Smooth muscle cell (in vitro differentiated cells): Measurements from ENCODE around the gene PCSK4. TPM values are rescaled to one million over a fixed set of nuclear protein-coding genes. Genes with fewer than 3 reads are reported as not detected.
A peak's percentile ranks its signal among the peaks of the same experiment; 100 is the strongest.

Experiments
- DNase-seq: peaks from one replicate; lab custom pipeline; 2025; ENCODE audit not compliant: unreplicated experiment; lab: John Stamatoyannopoulos, UW
- H2AFZ ChIP-seq: fragments of 200-600 bp; sonication (generic); 2 replicates; pipeline ENCODE4 v1.6.0; 2016; ENCODE audit warnings: antibody characterized with exemption, low read depth, mild to moderate bottlenecking
- H3F3A ChIP-seq: fragments of 200-600 bp; sonication (generic); 2 replicates; pipeline ENCODE4 v1.6.0; 2017; ENCODE audit warnings: antibody characterized with exemption, low read depth
- H3K27ac ChIP-seq: fragments of 200-600 bp; sonication (generic); 2 replicates; pipeline ENCODE4 v1.5.1; 2016; ENCODE audit warnings: low read depth, mild to moderate bottlenecking
- H3K27me3 ChIP-seq: fragments of 200-600 bp; sonication (generic); 2 replicates; pipeline ENCODE4 v1.6.1; 2016; ENCODE audit warnings: low read depth, mild to moderate bottlenecking
- H3K36me3 ChIP-seq: fragments of 200-600 bp; sonication (generic); 2 replicates; pipeline ENCODE4 v1.5.1; 2016; ENCODE audit warnings: low read depth
- H3K4me1 ChIP-seq: fragments of 200-600 bp; sonication (generic); 2 replicates; pipeline ENCODE4 v1.5.1; 2016; ENCODE audit warnings: low read depth
- H3K4me2 ChIP-seq: fragments of 200-600 bp; sonication (generic); 2 replicates; pipeline ENCODE4 v1.6.0; 2016; ENCODE audit warnings: mild to moderate bottlenecking
- H3K4me3 ChIP-seq: fragments of 200-600 bp; sonication (generic); 2 replicates; pipeline ENCODE4 v1.5.1; 2016; ENCODE audit warnings: mild to moderate bottlenecking
- H3K79me2 ChIP-seq: fragments of 200-600 bp; sonication (generic); 2 replicates; pipeline ENCODE4 v1.6.0; 2016; ENCODE audit warnings: low read depth, mild to moderate bottlenecking
- H3K9ac ChIP-seq: fragments of 200-600 bp; sonication (generic); 2 replicates; pipeline ENCODE4 v1.6.0; 2016; ENCODE audit warnings: low read depth
- H3K9me3 ChIP-seq: fragments of 200-600 bp; sonication (generic); replicated peaks from 2 replicates; pipeline ENCODE4 v1.5.1; 2016; ENCODE audit warnings: low read depth
- H4K20me1 ChIP-seq: fragments of 200-600 bp; sonication (generic); 2 replicates; pipeline ENCODE4 v1.6.0; 2016; ENCODE audit warnings: low read depth
- CTCF ChIP-seq: fragments of 200-600 bp; sonication (generic); IDR thresholded peaks from 2 replicates; pipeline ENCODE4 v1.5.1; 2017; ENCODE audit warnings: borderline replicate concordance, mild to moderate bottlenecking, antibody characterized with exemption; ENCODE audit not compliant: insufficient read depth, poor library complexity, severe bottlenecking
- WGBS: methylation state at CpG from one replicate; pipeline ENCODE4 v1.1.7; 2016; ENCODE audit warnings: low lambda C conversion rate; 5-methylcytosine and 5-hydroxymethylcytosine counted together
- polyA plus RNA-seq: library from polyadenylated mRNA; unstranded; fragments of >200 nt; fragmentation: Nextera tagmentation; extraction: Ambion mirVana; gene quantifications from 2 replicates; pipeline ENCODE4 v1.2.1, GENCODE V29; 2016
- total RNA-seq: library from RNA; depleted of rRNA; stranded (reverse); fragments of >200 nt; gene quantifications from 2 replicates; pipeline ENCODE4 v1.2.3, GENCODE V29; 2014

PCSK4 gene
- total and polyA plus RNA-seq, 2 experiments from 2014 or later: 1.7 to 8.7 TPM

DNA sequence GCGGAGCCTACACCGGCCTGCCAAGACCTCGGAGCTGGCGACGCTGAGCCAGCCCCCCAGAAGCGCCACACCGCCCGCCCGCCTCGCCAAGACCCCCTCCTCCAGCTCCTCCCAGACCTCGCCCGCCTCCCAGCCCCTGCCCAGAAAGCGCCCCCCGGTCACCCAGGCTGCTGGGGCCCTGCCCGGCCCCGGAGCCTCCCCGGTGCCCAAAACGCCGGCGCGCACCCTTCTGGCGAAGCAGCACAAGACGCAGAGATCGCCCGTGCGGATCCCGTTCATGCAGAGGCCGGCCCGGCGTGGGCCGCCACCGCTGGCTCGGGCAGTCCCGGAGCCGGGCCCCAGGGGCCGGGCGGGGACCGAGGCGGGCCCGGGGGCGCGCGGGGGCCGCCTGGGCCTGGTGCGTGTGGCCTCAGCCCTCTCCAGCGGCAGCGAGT, 21.3 kb downstream of the PCSK4 start:
- Histone ChIP-seq H3K4me3 (no peak overlapping the region), H3F3A (no peaks in the 10 kb centered on the region), H4K20me1 (peaks cover 97% of the 10 kb centered on the region), H2AFZ (no peak overlapping the region), H3K27me3 (peaks cover 88% of the 10 kb centered on the region), H3K9ac (no peak overlapping the region), H3K4me1 (peaks cover 31% of the 10 kb centered on the region), H3K79me2 (no peaks in the 10 kb centered on the region), H3K4me2 (peak overlapping the region; percentile 74), H3K36me3 (no peaks in the 10 kb centered on the region), H3K9me3 (no peaks in the 10 kb centered on the region), H3K27ac (no peak overlapping the region)
- no peak for DNase-seq
- TF ChIP-seq CTCF: no peak
- 1% methylated on average over 12 of the region's 47 CpGs for WGBS

- Histone ChIP-seq H3K79me2 (no peaks in the 10 kb centered on the region), H3K9ac (no peak overlapping the region), H4K20me1 (peaks cover 95% of the 10 kb centered on the region), H3K4me2 (peak overlapping the region; percentile 74), H3K4me1 (peaks cover 31% of the 10 kb centered on the region), H2AFZ (no peak overlapping the region), H3K9me3 (no peaks in the 10 kb centered on the region), H3K27me3 (peaks cover 83% of the 10 kb centered on the region), H3K4me3 (no peak overlapping the region), H3K27ac (no peak overlapping the region), H3F3A (no peaks in the 10 kb centered on the region), H3K36me3 (no peaks in the 10 kb centered on the region)
- TF ChIP-seq CTCF: no peak
- WGBS: 38% methylated on average over 36 of the region's 49 CpGs
- DNase-seq: no peak
Observed at GRCh38 chr19:1468274-1468820, 21.8 kb downstream of the PCSK4 start.

- H3K36me3 ChIP-seq: no peaks in the 10 kb centered on the region
- peaks cover 77% of the 10 kb centered on the region for H3K27me3 ChIP-seq
- H3K4me3 ChIP-seq: no peak overlapping the region
- DNase-seq: no peak
- H3K79me2 ChIP-seq: no peaks in the 10 kb centered on the region
- 9% methylated on average over 55 of the region's 92 CpGs for WGBS
- H3K4me1 ChIP-seq: peaks cover 31% of the 10 kb centered on the region
- peaks cover 95% of the 10 kb centered on the region for H4K20me1 ChIP-seq
- H3F3A ChIP-seq: no peaks in the 10 kb centered on the region
- H3K4me2 ChIP-seq: peak overlapping the region; percentile 74
- no peaks in the 10 kb centered on the region for H3K9me3 ChIP-seq
- H2AFZ ChIP-seq: no peak overlapping the region
- no peak overlapping the region for H3K27ac ChIP-seq
- H3K9ac ChIP-seq: no peak overlapping the region
- TF ChIP-seq CTCF: no peak
Observed at GRCh38 chr19:1467490-1468273, 22.5 kb downstream of the PCSK4 start.

GRCh38 chr19:1467215-1467489, 23.0 kb downstream of the PCSK4 start:
- WGBS: 16% methylated on average over 27 of the region's 36 CpGs
- H3K4me3 ChIP-seq: no peak overlapping the region
- no peaks in the 10 kb centered on the region for H3K36me3 ChIP-seq
- no peak for DNase-seq
- H3K27me3 ChIP-seq: peaks cover 71% of the 10 kb centered on the region
- peak overlapping the region; percentile 74 for H3K4me2 ChIP-seq
- no peaks in the 10 kb centered on the region for H3F3A ChIP-seq
- peaks cover 31% of the 10 kb centered on the region for H3K4me1 ChIP-seq
- TF ChIP-seq CTCF: no peak
- H3K9ac ChIP-seq: no peak overlapping the region
- no peaks in the 10 kb centered on the region for H3K9me3 ChIP-seq
- H3K79me2 ChIP-seq: no peaks in the 10 kb centered on the region
- H4K20me1 ChIP-seq: peaks cover 90% of the 10 kb centered on the region
- no peak overlapping the region for H2AFZ ChIP-seq
- H3K27ac ChIP-seq: no peak overlapping the region
